GOT3 (cell line): ENCODE data around the gene TCF12.

Experiments
- DNase-seq: peaks from one replicate; lab custom pipeline; 2025; ENCODE audit warnings: mixed read lengths; lab: John Stamatoyannopoulos, UW

TCF12 gene

DNA sequence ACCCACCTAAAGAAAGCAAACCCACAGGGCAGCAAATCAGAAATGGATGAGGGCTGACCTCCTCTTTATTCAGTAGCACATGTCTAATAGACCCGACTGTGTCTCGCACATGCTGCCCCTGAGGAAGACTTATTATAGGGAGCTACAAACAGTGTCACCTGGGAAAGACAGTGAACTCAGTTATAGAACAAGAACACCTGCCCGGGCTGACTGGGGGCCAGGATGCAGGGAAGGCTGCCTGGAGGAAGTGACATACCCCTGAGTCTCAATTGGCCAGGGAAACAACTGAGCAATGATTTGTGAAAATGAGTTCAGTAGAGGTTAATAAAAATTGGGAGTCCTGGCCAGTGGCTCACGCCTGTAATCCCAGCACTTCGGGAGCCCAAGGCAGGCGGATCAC lies 379.2 kb downstream of the TCF12 start:
- DNase-seq: no peak

DNA sequence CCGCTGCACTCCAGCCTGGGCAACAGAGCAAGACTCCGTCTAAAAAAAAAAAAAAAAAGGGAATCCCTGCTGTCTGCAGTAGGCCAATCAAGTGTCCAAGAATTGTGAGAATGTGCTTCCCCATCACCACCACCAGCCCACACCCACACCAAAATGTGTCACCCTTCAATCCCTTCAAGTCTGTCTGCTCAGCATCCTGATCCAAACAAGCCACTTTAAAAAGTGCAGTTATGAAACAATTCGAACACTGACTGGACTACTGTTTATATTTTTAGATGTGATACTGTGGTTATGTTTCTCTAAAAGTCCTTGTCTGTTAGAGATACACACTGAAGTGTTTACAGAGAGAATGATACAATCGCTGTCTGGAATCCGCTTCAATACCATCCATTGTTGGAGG lies 379.8 kb downstream of the TCF12 start:
- no peak for DNase-seq

DNA sequence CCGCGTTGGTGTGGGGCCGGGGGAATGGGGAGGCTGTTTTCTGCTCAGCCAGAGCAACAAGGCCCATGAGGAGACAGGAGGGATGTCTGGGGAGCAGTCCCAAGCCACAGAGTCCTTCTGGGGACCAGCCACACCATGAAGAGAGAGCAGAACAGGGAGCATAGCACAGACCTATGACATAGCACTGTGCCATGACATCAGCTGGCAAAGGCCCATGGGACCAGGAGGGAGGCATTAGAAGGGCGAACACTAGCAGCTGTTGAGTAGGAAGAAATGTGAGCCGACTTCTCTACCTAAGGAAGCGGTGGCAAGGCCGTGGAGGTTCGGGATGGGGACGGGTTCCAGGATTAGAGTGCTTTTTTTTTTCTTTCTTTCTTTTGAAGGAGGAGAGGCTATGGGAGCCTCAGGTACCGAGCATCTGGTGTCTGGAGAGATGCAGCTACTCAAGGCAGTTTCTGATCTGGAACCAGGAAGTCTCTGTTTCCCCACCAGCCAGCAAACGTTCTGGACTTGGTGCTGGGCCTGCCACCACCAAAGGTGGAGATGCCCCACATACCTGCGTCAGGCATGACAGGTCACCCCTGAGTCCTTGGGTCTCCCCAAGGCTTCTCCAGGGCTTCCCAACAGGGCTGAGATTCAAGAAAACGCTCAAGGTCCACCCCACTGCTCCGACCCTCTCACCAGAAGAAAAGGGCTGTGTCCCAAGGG lies 380.6 kb downstream of the TCF12 start:
- no peak for DNase-seq

DNA sequence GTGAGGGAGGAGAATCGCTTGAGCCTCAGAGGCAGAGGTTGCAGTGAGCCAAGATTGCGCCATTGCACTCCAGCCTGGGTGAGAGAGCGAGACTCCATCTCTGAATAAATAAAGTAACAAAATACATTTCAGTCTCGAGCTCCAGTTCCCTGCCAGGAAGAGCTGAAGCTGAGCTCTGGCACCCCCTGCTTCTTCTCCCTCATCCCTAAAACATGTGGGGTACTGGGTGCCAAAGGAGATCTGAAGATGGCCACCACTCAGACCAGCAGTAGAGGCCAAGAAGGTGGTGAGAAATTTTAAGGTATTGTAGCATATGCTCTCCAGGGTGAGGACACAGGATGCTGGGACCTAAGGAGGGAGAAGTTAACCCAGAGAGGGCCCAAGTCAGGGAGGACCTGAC lies 382.9 kb downstream of the TCF12 start:
- DNase-seq: no peak

DNA sequence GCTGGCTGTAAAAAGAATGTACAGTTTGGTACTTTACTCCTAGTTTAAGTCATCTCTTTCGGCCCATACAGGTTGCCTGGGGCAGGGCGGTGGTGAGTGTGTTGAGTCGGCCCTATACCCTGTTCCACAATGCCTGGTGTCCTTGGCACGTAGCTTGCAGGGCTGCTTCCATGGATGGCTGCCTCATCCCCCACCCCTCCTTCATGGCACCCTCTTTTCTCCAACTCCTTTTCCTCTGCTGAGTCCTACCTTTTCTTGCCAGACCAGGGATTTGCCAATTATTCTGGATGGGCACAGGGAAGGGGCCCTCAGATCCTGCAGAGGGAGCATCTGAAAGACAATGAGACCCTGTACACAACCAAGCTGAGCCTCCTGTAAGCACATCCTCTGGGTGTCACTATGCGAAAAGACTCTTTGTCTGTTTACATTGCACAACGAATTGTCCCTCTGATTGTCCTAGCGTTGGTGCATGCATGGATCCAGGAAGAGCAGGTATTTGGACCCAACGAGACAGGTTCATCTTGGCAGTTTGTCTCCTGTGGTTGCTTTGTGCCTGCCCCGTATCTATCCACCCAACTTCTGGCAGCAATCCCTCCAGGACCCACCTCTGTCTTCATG lies 384.3 kb downstream of the TCF12 start:
- no peak for DNase-seq

DNA sequence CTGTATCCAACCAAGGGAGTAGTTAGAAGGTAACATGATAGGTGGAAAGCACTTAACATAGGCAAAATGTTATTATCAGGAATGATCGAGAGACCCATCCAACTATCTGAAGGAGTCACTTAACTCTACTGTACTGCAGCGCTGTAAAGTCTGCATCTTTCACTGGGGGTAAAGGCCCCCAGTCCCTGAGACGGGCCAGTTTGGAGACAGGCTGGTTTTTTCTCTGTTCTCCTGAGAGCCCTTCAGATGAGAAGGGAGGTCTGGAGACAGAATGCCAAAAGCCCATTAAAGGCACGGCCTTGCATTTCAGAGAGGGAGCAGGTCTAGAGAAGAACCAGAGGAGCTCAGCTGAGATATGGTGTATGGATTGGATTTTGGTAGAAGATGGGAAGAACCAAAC lies 386.6 kb downstream of the TCF12 start:
- no peak for DNase-seq

DNA sequence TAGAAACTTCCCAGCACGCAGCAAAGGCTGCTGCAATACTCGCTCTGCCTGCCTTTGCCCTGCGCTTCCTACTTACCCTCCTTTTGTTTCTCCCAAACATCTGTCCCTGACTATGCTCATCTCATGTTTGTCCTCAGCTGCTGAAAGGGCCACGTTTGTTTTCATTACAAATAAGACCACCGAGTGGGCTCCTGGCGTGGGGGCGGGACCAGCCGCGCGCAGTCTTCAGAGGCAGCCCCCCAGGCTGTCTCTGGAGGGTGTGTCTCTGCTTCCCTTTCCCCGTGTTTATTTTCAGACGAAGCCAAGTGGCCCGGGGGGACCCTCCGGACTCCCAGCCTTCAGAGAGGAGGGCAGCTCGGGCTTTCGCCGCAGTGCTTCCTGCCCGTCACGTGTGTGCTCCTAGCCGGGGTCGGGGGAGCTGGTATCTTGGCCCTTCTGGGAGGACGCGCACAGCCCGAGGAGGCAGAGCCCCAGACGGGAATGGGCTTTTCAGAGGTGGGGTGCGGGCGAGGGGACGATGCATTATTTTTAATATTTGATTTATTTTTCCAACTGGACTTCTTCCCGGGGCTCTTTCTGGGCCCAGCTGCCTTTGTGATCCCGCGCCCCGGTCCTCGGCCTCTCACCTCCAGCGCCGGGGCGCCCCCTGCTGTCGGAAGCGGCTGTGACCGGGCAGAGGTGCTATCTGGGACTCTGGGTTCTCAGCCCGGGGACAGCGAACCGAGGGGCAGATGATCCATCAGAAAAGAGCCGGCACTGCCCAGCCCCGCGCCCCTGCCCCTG lies 387.9 kb downstream of the TCF12 start:
- peak; percentile 19 for DNase-seq

DNA sequence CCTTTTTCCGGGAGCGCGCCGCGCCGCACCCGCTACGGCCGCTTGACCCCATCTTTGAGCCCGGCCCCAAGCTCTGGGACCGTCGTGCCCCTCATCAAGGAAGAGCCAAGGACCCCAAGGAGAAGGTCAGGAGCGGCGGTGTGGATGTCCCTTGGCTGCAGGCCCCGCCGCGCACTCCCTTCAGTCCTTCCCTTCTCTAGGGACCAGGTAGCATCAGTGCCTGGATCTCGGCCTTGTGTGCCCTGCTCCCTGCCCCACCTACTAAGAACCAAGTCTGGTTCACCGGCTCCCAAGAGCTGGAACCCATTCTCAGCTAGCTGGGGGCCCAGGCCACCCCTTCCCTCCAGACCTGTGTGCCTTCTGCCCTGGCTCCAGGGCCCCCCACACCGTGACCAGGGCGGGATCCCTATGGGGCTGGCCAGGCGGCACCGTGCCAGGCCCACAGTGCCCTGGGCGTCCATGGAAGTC lies 388.5 kb downstream of the TCF12 start:
- no peak for DNase-seq

DNA sequence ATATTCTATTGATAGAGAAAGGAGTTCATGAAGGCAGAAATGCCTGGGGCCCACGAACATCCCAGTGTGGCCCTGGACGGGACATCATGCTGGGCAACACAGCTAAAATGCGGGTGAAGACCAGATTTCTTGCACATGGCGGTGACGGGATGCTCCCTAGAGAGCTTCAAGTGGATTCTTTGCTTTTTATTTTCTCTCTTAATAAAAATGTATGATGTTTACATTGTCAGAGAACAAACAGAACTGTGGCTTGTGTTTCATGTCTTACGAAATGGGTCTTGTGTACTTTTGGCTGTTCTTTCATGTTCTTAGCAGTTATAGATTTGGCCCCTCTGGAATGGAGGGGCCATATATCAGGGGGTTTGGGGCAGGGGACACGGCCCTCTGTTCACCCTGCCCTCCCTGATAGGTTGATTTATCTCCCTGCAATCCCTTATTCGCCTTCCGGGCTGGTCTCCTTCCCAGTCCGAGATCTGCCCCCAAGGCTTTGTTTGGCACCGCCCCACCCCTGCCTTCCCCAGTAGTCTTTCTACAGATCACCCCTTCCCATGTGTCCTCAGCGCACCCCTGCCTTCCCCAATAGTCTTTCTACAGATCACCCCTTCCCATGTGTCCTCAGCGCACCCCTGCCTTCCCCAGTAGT lies 389.2 kb downstream of the TCF12 start:
- DNase-seq: no peak

DNA sequence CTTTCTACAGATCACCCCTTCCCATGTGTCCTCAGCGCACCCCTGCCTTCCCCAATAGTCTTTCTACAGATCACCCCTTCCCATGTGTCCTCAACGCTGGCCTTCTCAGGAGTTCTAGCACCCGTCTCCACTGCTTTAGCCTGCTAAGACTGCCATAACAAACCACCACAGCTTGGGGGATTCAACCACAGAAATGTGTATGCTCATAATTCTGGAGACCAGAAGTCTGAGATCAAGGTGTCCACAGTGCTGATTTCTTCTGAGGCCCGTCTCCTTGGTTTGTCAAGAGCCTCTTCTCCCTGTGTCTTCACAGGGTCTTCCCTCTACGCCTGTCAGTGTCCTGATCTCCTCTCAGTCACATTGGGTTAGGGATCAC lies 389.7 kb downstream of the TCF12 start:
- DNase-seq: no peak

DNA sequence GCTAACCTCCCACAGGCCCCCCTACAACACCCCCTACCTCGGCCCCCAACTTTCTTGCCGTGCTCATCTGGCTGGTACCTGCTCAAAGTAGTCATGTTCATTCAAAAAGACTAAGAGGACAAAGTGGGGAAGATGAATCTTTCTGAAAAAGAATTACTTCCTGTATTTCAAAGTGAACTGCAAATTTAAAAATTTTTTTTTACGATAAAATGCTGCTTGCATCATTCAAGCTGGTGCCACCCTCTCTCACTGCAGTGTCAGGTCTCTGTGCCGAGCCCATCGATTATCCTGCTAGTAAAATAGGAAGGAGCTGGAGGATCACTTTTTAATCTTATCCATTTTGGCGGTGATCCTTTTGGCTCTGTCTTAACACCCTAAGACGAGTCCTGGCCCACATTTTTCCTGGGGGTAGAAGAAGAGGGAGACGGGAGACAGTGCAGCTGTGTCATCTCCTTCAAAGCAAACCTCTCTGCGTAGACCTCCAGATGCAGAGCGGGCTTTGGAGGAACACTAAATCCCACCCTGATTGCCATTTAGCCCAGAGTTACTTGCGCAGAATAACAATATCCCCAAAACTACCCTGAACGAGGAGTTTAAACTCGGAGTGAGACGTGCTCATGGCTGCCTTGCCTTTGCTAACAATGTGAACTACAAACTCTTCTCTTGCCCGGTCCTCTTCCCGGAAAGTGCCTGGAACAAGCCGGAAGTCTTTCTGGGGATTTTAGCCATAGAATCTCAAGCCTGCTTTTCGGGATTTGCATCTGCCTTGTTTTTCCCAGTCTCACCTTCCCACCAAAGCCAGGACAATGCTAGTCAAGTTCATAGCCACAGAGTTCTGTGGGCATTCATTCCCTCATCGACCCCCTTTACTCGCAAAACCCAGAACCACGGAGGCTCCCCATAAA lies 391.7 kb downstream of the TCF12 start:
- no peak for DNase-seq

DNA sequence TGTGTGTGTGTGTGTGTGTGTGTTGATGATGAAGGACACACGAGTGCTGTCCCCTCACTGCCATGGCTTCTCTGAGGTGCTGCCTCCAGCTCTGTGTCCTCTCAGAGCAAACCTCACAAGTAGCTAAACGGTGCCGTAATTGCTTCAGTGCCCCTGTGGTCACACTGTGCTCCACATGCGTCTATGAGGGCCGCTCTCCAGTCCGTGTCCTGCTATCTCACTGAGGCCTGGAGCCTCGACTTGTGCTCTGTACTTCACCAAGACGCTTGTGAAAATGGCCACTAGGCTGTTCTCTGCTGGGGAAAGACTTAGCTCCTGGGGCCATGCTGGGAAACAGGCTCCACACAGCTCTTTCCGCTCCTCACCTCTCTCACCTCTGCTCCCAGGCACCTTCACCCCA lies 392.4 kb downstream of the TCF12 start:
- no peak for DNase-seq

DNA sequence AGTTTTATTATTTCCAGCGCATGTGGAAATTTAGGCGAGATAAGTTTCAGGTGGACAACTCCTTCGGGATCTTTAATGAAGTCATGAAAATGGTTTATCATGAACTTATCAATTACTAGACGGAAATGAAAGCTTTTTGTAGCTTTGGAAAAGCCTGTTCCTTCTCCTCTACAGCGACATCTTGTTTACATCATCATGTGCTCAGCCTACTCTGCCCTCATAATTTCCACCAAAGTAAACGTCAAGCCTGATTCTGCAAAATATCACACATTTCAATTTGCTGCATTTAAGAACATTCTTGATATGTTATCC lies 393.5 kb downstream of the TCF12 start:
- no peak for DNase-seq

DNA sequence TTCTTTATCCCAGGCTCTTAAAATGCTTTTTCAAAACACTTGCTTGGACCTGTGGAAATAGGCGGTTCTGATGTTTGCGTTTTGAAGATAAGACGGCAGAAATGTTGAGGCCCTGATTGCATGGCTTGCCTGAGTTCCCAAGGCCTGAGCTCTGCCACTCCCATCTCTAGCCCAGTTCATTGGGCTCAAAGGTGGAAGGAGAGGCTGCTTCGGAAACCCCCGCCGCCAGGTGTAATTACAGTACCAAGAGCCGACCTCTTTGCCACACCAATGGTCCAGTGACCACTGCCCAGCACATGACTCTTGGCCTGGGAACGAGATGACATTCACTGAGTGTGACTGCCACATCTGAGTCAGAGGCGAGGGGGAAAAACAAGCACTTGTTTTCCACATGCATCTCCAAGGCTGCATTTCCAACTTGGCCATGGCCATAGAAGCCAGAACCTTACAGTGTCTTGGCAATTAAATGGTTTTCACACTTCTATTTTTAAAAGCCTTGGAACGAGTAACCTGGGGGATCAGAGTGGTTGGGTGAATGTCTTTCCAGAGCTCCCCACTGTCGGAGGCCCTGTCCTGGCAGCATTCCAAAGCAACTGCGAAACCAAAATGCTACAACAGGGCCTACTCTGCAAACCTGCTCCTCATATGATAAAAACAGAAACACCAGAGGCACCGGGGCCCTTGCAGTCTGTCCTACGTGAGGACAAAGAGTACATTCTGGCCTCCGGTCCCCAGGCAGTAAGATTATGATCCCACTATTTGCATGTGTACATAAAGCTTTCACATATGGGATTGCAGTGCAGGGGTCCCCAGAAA lies 394.1 kb downstream of the TCF12 start:
- no peak for DNase-seq

DNA sequence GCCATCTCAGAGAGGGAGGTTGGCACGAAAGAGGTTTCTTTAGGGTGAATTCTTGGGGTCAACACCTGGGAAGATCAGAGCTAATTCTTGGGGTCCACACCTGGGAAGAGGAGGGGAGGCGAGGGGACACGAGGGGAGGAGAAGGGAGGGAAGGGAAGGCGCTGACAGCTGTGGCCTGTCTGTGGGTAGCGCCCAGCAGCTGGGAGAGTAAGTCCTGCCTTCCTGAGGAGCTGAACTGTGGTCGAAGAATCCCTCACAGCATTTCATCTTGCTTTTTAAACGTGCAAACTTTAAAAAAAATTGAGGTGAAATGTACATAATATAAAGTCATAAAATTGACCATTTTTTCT lies 394.7 kb downstream of the TCF12 start:
- DNase-seq: no peak

DNA sequence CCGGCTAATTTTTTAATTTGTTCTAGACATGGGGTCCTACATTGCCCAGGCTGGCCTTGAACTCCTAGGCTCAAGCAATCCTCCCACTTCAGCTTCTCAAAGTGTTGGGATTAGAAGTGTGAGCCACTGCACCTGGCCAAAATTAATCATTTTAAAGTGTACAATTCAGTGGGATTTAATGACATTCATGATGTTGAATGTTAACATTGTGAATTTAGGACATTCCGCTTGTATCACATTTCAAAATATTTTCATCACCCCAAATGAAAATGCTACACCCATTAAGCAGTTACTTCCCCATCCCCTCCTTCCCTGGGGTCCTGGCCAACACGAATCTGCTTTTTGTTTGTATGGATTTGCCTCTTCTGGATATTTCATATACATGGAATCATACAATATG lies 395.8 kb downstream of the TCF12 start:
- no peak for DNase-seq

DNA sequence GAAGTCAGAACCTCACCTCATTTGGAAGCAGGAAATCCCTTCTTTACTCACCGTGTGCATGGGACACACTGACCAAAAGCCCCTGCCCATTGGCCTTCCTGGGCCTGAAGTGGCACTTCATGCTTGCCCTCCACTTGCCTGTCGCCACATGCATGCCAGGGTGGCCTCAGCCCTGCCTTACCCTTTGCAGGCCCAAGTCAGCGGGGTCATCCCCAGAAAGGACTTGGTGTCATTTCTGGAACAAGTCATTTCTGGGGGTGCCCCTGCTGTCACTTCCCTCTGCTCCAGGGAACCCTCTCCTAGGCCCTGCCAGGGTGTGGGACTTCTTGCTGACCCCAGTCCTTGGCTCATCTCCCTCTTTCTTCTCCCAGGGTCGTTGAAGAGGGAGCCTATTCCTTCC lies 398.0 kb downstream of the TCF12 start:
- no peak for DNase-seq

DNA sequence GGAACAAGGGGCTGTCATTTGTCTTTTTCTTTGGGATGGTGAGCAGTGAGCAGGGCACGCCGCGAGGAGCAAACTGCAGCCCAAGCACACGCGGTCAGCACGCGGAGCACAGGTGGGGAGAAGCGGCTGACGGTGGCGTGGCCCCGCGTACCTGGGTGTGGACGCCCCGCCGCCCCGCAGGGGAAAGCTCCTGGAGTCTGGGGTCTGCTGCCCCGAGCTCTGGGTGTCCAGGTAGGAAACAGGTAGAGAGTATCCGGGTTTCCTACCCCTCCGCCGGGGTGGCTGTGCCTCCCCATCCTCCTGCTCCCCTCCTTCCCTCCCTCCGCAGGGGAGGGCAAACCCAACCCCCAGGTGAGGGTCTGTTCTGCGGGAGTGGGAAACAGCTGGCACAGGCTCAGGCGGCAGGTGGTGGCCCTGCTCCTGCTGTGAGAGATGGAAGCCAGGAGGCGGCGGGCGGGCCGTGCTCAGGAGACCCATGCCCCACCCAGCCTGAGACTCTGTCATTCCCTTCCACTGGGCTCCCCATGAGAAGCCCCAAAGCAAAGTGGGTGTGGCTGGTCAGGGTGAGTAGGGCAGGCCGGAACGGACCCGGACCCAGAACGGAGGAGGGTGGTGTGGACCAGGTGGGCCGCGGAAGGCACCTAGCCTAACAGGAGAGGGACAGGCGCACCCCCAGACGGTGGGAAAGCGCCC lies 400.9 kb downstream of the TCF12 start:
- no peak for DNase-seq

DNA sequence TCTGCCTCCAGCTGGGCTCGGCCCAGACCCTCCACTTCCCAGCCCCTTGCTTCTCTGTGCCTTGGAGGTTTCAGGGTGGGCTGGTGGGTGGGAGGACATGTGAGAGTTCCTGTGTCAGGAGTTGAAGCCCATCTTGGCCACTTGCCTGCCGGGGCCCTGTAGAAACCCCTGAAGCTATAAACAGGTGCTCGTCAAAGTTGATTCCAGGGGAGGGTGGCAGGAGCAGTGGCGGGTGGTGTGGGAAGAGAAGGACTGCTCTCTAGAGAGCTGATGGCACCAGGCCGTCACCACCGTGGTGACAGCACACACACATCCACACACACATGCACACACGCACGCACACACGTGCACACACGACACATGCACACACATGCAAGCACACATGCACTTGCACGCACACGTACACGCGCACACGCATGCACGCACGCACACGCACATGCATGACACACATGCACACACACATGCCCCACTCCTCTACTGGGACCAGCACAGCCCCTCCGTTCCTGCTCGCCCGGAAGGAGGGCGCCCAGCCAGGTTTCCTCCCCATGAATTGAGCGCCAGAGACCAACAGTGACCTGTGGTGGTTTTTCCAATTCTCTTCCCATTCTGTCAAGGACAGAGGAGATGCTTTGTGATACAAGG lies 401.6 kb downstream of the TCF12 start:
- no peak for DNase-seq

DNA sequence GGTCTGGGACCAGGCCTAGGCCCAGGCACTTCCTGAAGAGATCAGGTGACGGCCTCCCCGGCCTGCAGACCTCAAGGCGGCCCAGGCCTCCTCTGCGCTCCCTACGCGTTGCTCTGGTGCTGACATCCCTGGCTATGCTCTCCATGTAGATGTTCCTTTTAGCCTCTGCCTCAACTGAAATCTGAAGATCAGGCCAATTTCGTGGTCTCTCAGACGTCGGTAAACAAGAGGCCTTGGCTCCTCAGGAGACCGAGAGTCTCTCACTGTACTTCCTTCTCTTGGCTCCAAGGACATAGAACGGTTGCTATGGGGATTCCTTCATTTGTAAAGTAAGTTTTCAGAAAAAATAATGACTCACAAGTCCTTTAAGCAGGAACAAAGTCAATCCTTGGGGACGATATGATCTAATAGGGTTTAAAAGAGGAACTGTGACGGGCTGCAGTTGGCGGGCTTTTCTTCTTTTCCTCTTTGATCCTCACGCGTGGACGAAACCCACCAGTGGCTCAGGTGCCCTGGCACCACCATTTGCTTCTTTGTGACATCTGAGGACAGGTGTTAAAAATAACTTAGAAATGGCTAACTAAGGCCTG lies 402.3 kb downstream of the TCF12 start:
- DNase-seq: no peak
